Activated CD4-positive, alpha-beta T cell treated with anti-CD3 and anti-CD28 coated beads, Interleukin-2, amount 10 ng/mL, durations not matched to agents 24 days and 14 days (primary cell): ENCODE data around the gene NRF1. TPM values are rescaled to one million over a fixed set of nuclear protein-coding genes. Genes with fewer than 3 reads are reported as not detected.
"Not testable (repeated sequence)": the region's sequence is repeated elsewhere in the genome, so short reads cannot be mapped to it uniquely, and the experiment has no call there.

Experiments
- DNase-seq: peaks from one replicate; pipeline ENCODE4 v3.0.0; 2022
- H3K27ac Mint-ChIP-seq: one replicate; pipeline ENCODE4 v1.8.0; 2022; ENCODE audit warnings: mild to moderate bottlenecking, mixed read lengths
- H3K27me3 Mint-ChIP-seq: one replicate; pipeline ENCODE4 v1.8.0; 2022; ENCODE audit warnings: mixed read lengths
- H3K36me3 Mint-ChIP-seq: one replicate; pipeline ENCODE4 v1.8.0; 2022; ENCODE audit warnings: low read depth, mild to moderate bottlenecking, mixed read lengths
- H3K4me1 Mint-ChIP-seq: one replicate; pipeline ENCODE4 v1.8.0; 2021; ENCODE audit warnings: mixed read lengths
- H3K4me3 Mint-ChIP-seq: one replicate; pipeline ENCODE4 v1.8.0; 2022; ENCODE audit warnings: mild to moderate bottlenecking, moderate library complexity, mixed read lengths
- H3K9me3 Mint-ChIP-seq: one replicate; pipeline ENCODE4 v1.8.0; 2021; ENCODE audit warnings: mixed read lengths
- intact Hi-C: fragments of 100-400 bp; cut with micrococcal nuclease; formaldehyde crosslinking; loops from one replicate; pipeline ENCODE4 v1.15.1; 2023
- total RNA-seq: library from RNA; stranded (reverse); gene quantifications from 2 replicates; pipeline ENCODE4 v1.2.3, GENCODE V29; 2022

The NRF1 gene
- total RNA-seq, 1 donor from 2014 or later, result 22.3 TPM

GRCh38 chr7:129613016-129613337 is 1.5 kb downstream of the NRF1 start:
- peak overlapping the region; percentile 93 for H3K4me3 Mint-ChIP-seq
- peak overlapping the region; percentile 94 for H3K27ac Mint-ChIP-seq
- H3K4me1 Mint-ChIP-seq, result peaks cover 44% of the 10 kb centered on the region
- intact Hi-C loops, result loop anchor here (2.0 to 5.0 kb wide), 5 partner anchors 116 to 339 kb away; partner anchors contain the start of gene UBE2H
- H3K36me3 Mint-ChIP-seq, result peaks cover 20% of the 10 kb centered on the region
- DNase-seq, result no peak
- no peaks in the 10 kb centered on the region for H3K9me3 Mint-ChIP-seq
- H3K27me3 Mint-ChIP-seq, result no peaks in the 10 kb centered on the region

- peak; percentile 79 for DNase-seq
- H3K4me1 Mint-ChIP-seq, result peaks cover 43% of the 10 kb centered on the region
- intact Hi-C loops, result loop anchor here (5.0 kb wide), 2 partner anchors 37 to 248 kb away; no protein-coding TSS in a partner anchor
- H3K27me3 Mint-ChIP-seq, result no peaks in the 10 kb centered on the region
- H3K4me3 Mint-ChIP-seq, result peak overlapping the region; percentile 50
- H3K9me3 Mint-ChIP-seq, result no peaks in the 10 kb centered on the region
- peaks cover 8% of the 10 kb centered on the region for H3K36me3 Mint-ChIP-seq
- peak overlapping the region; percentile 52 for H3K27ac Mint-ChIP-seq
These were observed 3.5 kb downstream of the NRF1 start for GRCh38 chr7:129615018-129615417.

DNA sequence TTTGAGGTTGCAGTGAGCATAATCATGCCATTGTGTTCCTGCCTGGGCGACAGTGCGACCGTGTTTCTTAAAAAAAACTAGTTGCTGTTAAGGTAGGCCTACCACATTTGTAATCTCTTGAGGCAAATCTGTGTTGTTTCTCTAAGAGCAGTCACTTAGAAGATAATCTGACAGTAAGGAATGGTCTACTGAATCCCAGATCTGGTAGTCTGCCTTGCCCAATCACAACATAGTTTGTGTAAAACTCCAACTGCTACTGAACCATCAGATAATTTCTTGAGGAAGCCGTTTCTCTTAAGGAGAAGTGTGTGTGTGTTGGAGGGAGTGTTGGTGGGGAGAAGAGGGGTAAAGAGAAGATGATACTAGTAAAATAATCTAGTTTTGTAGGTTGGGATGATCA is 5.0 kb downstream of the NRF1 start:
- Mint-ChIP-seq H3K27me3 (no peaks in the 10 kb centered on the region), H3K36me3 (peaks cover 9% of the 10 kb centered on the region), H3K9me3 (no peaks in the 10 kb centered on the region), H3K4me1 (peaks cover 45% of the 10 kb centered on the region), H3K4me3 (no peak overlapping the region), H3K27ac (no peak overlapping the region)
- intact Hi-C loops, result loop anchor here (2.0 to 5.0 kb wide), 3 partner anchors 36 to 249 kb away; no protein-coding TSS in a partner anchor
- no peak for DNase-seq

DNA sequence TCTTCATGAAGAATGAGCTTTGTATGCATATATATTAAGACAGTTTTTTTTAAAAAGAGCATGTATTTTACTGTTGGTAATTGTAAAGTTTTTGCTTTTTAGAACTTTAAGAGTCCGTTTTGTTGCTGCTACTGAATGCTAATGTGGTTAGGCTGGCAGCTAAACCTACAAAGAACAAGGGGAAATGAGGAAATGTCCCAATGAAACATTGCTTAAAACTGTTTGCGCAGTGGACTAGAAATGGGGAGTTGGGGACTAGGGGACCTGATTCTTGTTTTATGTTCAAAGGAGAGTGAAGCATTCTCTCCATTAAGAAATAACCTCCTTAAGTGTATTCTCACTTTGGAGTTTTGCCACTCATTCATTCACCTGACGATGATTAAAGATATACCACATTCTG is 5.7 kb downstream of the NRF1 start:
- Mint-ChIP-seq H3K9me3 (no peaks in the 10 kb centered on the region), H3K27ac (no peak overlapping the region), H3K4me3 (no peak overlapping the region), H3K36me3 (peaks cover 9% of the 10 kb centered on the region), H3K4me1 (peaks cover 45% of the 10 kb centered on the region), H3K27me3 (no peaks in the 10 kb centered on the region)
- DNase-seq, result no peak
- intact Hi-C loops, result loop anchor here (2.0 to 5.0 kb wide), 3 partner anchors 35 to 250 kb away; no protein-coding TSS in a partner anchor

DNA sequence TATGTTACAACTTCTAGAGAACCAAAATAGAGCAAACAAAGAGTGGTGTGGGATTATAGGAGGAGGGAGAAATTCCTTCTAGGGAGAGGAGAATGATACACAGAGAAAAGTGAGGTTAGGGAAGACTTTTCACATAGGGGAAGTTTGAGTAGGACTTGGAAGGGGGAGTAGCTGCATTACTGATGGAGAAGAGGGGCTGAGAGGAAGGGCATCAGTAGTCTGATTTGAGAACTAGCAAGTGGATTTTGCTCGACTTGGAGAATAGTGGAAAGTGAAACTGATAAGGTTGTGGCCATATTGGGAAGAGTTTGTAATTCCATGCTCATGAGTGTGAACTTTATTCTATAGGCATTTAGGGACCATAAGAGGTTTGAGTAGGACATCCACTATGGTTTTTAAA is 6.1 kb downstream of the NRF1 start:
- no peak for DNase-seq
- Mint-ChIP-seq H3K4me1 (peaks cover 45% of the 10 kb centered on the region), H3K27me3 (no peaks in the 10 kb centered on the region), H3K36me3 (peaks cover 9% of the 10 kb centered on the region), H3K9me3 (no peaks in the 10 kb centered on the region), H3K4me3 (no peak overlapping the region), H3K27ac (no peak overlapping the region)
- intact Hi-C loops, result loop anchor here (2.0 to 5.0 kb wide), 3 partner anchors 35 to 250 kb away; no protein-coding TSS in a partner anchor

DNA sequence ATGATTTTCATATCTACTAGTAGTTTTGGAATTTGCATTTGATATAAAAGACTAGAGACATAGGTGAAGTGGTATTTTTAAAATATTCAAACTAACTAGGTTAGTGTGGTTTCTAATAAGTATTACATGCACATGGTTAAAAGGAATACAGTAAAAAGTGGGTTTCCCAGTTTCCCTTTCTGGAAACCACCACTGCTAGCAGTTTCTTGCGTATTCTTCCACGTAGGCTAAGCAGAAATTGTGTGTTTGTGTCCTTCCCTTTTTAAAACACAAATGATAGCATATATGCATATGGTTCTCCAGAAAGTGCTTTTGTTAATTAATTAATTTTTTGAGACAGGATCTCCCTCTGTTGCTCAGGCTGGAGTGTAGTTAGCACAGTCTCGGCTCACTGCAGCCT is 15.4 kb downstream of the NRF1 start:
- Mint-ChIP-seq H3K4me1 (peaks cover 14% of the 10 kb centered on the region), H3K36me3 (peaks cover 5% of the 10 kb centered on the region), H3K4me3 (no peak overlapping the region), H3K9me3 (no peaks in the 10 kb centered on the region), H3K27ac (no peak overlapping the region), H3K27me3 (no peaks in the 10 kb centered on the region)
- intact Hi-C loops, result no loop called here
- DNase-seq, result no peak

DNA sequence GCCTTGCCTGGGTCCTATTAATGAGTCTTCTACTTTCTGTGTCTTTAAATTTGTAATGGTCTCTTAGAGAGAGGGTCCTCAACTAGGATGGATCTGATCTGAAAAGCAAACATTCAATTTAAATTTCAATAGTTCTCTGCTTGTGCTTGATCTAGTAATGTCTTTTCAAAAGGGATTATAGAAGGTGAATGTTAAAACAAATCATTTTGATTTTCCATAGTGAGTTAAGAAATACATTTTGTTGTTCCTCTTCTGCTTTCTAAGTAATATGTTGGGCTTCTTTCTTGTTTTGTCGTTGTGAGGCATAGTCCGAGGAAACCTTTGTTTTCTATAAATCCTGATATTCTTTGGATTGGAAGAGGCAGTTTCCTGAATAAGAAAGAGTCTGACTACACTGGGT is 18.8 kb downstream of the NRF1 start:
- peaks cover 2% of the 10 kb centered on the region for H3K36me3 Mint-ChIP-seq
- H3K4me3 Mint-ChIP-seq, result no peak overlapping the region
- no peak for DNase-seq
- intact Hi-C loops, result no loop called here
- no peaks in the 10 kb centered on the region for H3K27me3 Mint-ChIP-seq
- H3K9me3 Mint-ChIP-seq, result no peaks in the 10 kb centered on the region
- H3K27ac Mint-ChIP-seq, result no peak overlapping the region
- peaks cover 4% of the 10 kb centered on the region for H3K4me1 Mint-ChIP-seq

DNA sequence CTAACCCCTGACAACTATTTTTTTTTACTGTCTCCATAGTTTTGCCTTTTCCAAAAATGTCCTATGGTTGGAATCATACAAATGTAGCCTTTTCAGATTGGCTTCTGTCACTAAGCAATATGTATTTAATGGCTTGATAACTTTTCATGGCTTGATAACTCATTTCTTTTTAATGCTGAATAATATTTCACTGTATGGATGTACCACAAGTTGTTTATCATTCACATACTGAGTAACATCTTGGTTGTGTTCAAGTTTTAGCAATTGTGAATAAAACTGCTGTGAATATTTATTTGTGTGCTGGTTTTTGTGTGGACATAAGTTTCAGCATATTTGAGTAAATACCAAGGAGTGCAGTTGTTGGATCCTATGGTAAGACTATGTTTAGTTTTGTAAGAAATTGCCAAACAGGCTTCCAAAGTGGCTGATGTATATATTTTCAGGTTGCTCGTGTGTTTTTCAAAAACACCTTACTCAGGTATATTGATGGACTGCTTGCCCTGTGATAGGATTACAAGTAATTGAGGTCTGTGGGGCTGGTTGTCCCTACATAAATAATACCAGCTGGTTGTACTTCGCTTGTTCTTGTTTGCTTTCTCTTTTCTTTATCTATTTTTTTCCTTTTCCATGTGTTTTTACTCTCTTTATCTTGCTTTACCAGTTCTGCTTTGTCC is 23.0 kb downstream of the NRF1 start:
- peaks cover 19% of the 10 kb centered on the region for H3K4me1 Mint-ChIP-seq
- H3K36me3 Mint-ChIP-seq, result peaks cover 7% of the 10 kb centered on the region
- H3K27ac Mint-ChIP-seq, result no peak overlapping the region

GRCh38 chr7:129635300-129636029 is 23.9 kb downstream of the NRF1 start:
- intact Hi-C loops, result loop anchor here (1.0 to 2.0 kb wide), 3 partner anchors 23 to 293 kb away; no protein-coding TSS in a partner anchor
- H3K27me3 Mint-ChIP-seq, result no peaks in the 10 kb centered on the region
- H3K36me3 Mint-ChIP-seq, result peaks cover 7% of the 10 kb centered on the region
- peak; percentile 91 for DNase-seq
- no peaks in the 10 kb centered on the region for H3K9me3 Mint-ChIP-seq
- no peak overlapping the region for H3K4me3 Mint-ChIP-seq
- peak overlapping the region; percentile 9 for H3K27ac Mint-ChIP-seq
- H3K4me1 Mint-ChIP-seq, result peaks cover 19% of the 10 kb centered on the region

More for the DNA sequence above, 23.0 kb downstream of the NRF1 start:
- Mint-ChIP-seq H3K27me3 (no peaks in the 10 kb centered on the region), H3K4me3 (no peak overlapping the region), H3K9me3 (no peaks in the 10 kb centered on the region)
- intact Hi-C loops, result loop anchor here (1.0 to 2.0 kb wide), 3 partner anchors 22 to 292 kb away; no protein-coding TSS in a partner anchor
- no peak for DNase-seq

DNA sequence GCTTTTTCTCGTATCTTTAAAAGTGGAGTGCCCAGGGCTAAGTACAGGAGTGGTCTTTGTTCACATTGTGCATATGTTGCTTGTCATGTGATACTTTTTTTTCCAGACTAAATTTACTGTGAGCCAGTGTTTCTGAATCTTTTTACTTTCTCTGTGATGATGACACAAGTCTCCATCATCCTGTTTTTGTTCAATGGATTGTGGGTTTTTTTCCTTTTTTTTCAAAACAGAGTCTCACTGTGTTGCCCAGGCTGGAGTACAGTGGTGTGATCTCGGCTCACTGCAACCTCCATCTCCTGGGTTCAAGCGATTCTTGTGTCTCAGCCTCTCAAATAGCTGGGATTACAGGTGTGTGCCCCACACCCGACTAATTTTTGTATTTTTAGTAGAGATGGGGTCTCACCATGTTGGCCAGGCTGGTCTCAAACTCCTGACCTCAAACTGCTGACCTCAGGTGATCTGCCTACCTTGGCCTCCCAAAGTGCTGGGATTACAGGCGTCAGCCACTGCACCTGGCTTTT is 24.6 kb downstream of the NRF1 start:
- H3K27ac Mint-ChIP-seq, H3K4me3 Mint-ChIP-seq, DNase-seq, H3K27me3 Mint-ChIP-seq, H3K36me3 Mint-ChIP-seq, intact Hi-C loops, H3K9me3 Mint-ChIP-seq: not testable (repeated sequence)
- peaks cover 19% of the 10 kb centered on the region for H3K4me1 Mint-ChIP-seq

DNA sequence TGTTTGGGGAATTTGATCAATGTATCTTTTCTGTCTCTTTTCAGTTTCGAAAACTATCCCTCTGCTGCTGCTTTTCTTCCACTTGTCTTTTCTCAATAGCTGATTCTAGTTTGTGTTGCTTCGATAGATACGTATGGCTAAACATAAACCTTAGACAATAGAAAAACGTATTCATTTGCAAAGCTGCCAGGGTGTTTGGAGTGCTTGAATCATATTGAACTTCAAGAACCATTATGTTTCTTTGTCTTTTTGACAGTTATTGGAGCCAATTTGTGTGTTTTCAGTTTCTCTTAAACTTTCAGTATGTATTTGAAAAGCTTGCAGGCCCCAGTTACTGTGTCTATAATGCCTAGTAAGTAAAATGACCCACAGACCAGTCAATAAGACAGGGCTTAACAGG is 25.1 kb downstream of the NRF1 start:
- Mint-ChIP-seq H3K9me3 (no peaks in the 10 kb centered on the region), H3K36me3 (peaks cover 7% of the 10 kb centered on the region), H3K27me3 (no peaks in the 10 kb centered on the region), H3K4me3 (no peak overlapping the region), H3K27ac (no peak overlapping the region), H3K4me1 (peaks cover 19% of the 10 kb centered on the region)
- no peak for DNase-seq
- intact Hi-C loops, result no loop called here

DNA sequence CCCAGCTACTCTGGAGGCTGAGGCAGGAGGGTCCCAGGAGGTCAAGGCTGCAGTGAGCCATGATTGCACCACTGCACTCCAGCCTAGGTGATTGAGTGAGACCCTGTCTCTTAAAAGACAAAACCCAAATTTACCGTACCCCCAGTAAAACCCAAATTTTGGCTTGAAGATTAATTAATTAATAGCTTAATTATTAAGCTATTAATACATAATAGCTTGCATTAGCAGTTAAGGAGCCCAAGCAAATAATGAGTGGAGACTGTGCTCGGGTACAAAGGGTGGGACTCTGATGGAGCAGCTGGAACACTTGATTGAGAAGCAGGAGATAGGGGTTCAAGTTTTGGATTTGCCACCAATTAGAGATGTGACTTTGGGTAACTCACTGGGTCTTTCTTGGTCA is 28.9 kb downstream of the NRF1 start:
- H3K36me3 Mint-ChIP-seq, result peaks cover 5% of the 10 kb centered on the region
- no peak overlapping the region for H3K4me3 Mint-ChIP-seq
- H3K4me1 Mint-ChIP-seq, result peaks cover 18% of the 10 kb centered on the region
- H3K9me3 Mint-ChIP-seq, result no peaks in the 10 kb centered on the region
- DNase-seq, result no peak
- intact Hi-C loops, result no loop called here
- H3K27me3 Mint-ChIP-seq, result no peaks in the 10 kb centered on the region
- H3K27ac Mint-ChIP-seq, result no peak overlapping the region

DNA sequence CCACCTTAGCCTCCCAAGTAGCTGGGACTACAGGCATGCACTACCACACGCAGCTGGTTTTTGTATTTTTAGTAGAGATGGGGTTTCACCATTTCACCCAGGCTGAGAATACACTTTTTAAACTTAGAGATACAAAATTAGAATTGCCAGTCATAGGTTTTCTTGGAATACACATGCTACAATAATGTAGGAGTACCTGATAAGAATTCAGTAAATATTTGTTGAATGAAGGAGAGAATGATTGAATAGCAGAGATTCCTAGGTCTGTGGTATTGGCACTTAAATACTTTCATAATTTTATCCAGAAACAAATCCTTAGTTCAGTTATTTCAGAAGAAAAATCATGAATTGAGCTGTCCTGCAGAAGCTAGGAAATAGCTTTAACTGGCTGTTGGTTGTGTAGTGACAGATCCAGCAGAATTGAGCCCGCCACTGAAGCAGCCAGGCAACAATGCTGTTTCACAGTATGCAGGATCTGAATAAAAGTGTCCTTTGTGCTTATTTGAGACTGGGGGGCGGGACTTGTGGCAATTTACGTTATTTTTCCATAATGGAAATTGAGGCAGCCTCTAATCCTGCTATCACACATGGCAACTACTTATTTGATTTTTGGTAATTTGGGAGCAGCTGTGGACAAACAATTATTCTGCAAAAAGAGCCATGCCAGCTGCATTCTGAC is 31.5 kb downstream of the NRF1 start:
- intact Hi-C loops, result no loop called here
- no peak for DNase-seq
- Mint-ChIP-seq H3K4me3 (no peak overlapping the region), H3K4me1 (peaks cover 9% of the 10 kb centered on the region), H3K27ac (no peak overlapping the region), H3K36me3 (peaks cover 5% of the 10 kb centered on the region), H3K27me3 (no peaks in the 10 kb centered on the region), H3K9me3 (no peaks in the 10 kb centered on the region)
